GM18507 (cell line): ENCODE measurements around the gene POM121C.
"Not testable (repeated sequence)": the region's sequence is repeated elsewhere in the genome, so short reads cannot be mapped to it uniquely, and the experiment has no call there.

Source experiments
- DNase-seq: peaks from one replicate; pipeline ENCODE4 v3.0.0; 2011; ENCODE audit warnings: low read depth; ENCODE audit not compliant: insufficient read length; ENCODE audit errors: extremely low spot score
- FAIRE-seq: peaks from 2 replicates; lab custom pipeline; 2011; peaks lifted over from hg19 to GRCh38; lab: Jason Lieb, UNC

POM121C gene

GRCh38 chr7:75442465-75443111 is 43.5 kb downstream of the POM121C start:
- FAIRE-seq: peak; percentile 66

DNA sequence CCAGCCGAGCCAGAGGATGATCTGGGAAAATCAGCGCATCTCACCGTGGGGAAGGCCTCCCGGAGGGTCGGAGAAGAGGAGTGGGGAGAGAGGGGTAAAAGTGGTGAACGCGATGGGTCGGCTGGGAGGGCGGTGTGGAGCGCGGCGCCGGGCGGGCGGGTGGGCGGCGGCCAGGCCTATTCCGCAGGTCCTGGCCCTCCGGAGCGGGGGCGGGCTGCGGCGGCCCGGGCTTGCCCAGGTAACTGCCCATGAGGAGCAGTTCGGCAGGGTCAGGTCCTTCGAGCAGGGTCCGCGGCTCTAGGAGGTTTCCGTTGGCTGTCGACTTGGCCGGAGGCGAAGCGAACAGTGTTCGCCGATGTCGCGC is 44.0 kb downstream of the POM121C start:
- not testable (repeated sequence) for DNase-seq, FAIRE-seq

More at GRCh38 chr7:75442465-75443111, 43.5 kb downstream of the POM121C start:
- not testable (repeated sequence) for DNase-seq

DNA sequence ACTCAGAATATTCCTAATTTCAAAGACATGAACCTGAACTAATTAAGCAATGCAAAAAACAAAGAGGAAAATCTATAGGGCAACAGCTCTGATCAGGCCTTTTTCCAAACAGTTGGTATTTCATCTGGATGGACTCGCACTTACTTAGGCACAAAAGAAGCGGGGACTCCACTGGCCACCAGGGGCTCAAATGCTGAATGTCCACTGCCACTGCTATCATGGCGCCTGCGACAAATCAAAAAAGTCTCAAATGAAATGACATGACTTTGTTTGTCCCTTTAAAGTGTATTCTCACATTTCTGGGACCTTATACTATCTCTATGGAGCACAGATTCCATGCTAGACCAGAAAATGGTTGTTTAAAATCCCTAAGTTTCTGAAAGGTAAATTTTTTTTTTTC is 47.1 kb downstream of the POM121C start:
- DNase-seq, FAIRE-seq: not testable (repeated sequence)

GRCh38 chr7:75423481-75423880 is 62.6 kb downstream of the POM121C start:
- not testable (repeated sequence) for DNase-seq, FAIRE-seq

- FAIRE-seq, DNase-seq: not testable (repeated sequence)
Observed at GRCh38 chr7:75421798-75422710, 64.0 kb downstream of the POM121C start.

- FAIRE-seq: not testable (repeated sequence)
Observed at GRCh38 chr7:75420152-75420551, 65.9 kb downstream of the POM121C start.

DNA sequence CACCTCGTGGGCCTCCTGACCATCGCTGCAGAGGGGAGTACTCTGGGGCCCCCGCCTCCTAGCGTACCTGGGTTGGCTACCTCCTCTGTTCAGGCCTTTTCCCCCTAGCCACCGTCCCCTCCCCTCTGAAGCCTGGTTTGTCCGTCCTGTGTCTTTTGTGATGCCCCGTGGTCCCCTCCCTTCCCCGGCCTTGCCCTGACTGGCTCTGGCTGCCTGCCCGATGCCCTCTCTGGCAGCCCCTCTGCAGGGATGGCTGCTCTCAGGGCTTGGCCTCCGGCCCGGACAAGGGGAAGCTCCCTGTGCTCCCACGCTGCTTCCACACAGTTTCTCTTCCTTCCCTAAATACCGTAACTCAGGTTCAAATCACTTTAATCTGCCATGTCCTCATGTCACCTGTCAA is 66.4 kb downstream of the POM121C start:
- not testable (repeated sequence) for DNase-seq, FAIRE-seq

More at GRCh38 chr7:75420152-75420551, 65.9 kb downstream of the POM121C start:
- not testable (repeated sequence) for DNase-seq

GRCh38 chr7:75419210-75419609 is 66.9 kb downstream of the POM121C start:
- DNase-seq, FAIRE-seq: not testable (repeated sequence)

DNA sequence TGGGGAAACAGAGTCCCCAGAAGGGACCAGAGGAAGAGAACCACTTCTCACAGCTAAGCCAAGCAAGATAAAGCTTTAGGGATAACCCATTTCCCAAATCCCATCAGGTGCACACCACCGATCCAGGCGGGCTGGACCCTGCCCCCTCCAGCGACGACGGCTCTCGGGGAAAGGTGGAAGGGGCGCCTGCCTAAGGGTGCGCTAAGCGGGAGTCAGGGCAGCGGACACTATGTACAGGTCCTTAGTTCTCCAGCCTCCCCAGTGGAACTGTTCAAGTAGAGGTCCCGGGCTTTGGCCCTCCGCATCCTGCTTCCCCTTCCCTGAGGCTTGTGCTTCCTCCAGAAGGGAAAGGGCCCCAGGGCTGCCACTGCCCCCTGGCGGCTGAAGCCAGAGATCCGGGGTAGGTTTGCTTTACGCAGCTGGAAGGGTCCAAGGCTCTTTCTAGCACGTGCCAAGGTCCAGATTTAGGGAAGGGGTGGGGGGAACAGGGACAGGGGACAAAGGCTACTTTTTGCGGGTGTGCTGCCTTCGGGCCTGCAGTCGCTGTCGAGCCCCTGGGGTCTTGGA is 67.7 kb downstream of the POM121C start:
- not testable (repeated sequence) for FAIRE-seq, DNase-seq

GRCh38 chr7:75416787-75417186 is 69.3 kb downstream of the POM121C start:
- DNase-seq, FAIRE-seq: not testable (repeated sequence)

- FAIRE-seq, DNase-seq: not testable (repeated sequence)
Observed at GRCh38 chr7:75415829-75416373, 70.2 kb downstream of the POM121C start.

DNA sequence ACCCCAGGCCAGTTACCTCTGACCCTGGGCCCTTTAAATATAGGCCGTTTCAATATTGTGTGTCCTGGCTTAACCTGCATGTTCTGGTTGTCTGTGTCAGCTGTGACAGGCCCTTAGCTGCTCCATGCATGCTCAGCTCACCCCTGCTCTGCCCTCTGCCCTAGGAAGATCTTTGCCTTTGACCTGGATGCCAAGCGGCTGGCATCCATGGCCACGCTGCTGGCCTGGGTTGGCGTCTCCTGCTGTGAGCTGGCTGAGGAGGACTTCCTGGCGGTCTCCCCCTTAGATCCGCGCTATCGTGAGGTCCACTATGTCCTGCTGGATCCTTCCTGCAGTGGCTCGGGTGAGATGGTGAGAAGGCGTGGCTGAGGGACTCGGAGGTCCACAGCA is 70.7 kb downstream of the POM121C start:
- not testable (repeated sequence) for FAIRE-seq, DNase-seq

DNA sequence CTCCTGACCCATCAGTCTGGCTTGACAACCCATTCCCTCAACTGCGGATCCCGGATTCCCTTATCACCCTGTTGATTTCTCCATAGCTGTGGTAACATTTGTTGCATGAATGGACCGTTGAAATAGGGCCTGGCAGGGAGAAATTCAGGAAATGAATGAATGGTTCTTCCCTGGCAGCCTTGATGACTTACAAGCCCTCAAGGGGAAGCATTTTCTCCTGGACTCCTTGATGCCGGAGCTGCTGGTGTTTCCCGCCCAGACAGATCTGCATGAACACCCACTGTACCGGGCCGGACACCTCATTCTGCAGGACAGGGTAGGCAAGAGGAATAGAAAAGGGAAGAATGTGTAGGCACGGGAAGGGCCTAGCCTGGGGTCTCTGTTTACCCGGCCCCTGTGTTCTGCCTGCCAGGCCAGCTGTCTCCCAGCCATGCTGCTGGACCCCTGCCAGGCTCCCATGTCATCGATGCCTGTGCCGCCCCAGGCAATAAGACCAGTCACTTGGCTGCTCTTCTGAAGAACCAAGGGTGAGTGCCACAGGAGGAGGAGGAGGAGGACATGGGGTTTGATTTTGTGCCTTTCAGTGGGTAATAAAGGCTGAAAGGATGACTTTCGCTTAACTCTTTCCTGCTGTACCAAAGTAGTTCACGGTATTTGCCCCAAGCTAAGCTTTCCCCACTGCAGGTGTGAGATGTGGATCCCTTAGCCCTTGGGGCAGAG is 71.2 kb downstream of the POM121C start:
- not testable (repeated sequence) for FAIRE-seq, DNase-seq

- DNase-seq, FAIRE-seq: not testable (repeated sequence)
Observed at GRCh38 chr7:75414204-75414603, 71.9 kb downstream of the POM121C start.

DNA sequence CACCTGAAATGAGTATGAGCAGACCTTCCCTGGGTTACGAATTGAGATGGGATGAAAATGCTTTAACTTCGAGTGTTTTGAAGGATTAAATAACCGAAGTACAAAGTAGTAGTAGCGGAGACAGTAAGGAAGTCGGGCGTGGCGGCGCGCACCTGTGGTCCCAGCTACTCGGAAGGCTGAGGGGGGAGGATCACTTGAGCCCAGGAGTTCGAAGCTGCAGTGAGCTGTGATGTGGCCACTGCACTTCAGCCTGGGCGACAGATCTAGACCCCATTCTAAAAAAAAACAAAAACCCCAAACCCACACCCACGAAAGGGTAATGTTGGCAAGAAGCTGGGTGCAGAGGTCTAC is 75.3 kb downstream of the POM121C start:
- DNase-seq, FAIRE-seq: not testable (repeated sequence)

DNA sequence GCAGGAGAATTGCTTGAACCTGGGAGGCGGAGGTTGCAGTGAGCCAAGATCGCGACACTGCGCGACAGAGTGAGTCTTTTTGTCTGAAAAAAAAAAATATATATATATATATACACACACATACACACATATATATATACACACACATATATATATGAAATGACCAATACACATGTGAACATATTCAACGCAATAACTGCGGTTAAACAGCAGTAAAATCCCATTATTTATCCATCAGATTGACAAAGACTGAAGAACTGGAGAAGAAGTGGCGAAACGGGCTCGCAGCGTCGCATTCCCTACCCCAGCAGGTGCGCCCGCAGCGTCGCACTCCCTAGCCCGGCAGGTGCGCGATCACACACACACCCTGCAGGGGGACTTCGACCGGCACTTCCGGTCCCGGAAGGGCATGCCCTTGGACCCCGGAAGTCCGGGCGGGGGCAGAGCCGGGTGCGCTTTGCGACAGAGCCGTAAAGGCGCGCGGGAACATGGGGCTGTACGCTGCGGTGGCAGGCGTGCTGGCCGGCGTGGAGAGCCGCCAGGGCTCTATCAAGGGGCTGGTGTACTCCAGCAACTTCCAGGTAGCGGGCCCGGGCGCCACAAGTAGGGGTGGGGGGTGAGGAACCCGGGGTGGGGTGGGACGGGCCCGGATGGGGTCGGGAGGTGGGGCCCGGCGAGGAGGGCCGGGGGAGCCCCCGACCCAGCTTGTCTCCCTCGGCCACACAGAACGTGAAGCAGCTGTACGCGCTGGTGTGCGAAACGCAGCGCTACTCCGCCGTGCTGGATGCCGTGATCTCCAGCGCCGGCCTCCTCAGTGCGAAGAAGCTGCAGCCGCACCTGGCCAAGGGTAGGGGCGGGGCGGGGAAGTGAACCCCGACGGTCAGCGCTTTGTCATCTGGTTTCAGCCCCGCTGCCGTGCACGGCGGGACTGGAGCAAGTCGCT is 75.9 kb downstream of the POM121C start:
- peak; percentile 93 for FAIRE-seq
- not testable (repeated sequence) for DNase-seq

GRCh38 chr7:75404663-75405062 is 81.4 kb downstream of the POM121C start:
- DNase-seq, FAIRE-seq: not testable (repeated sequence)
